ENCODE measurements around the gene DST. TPM values are rescaled to one million over a fixed set of nuclear protein-coding genes. Genes with fewer than 3 reads are reported as not detected.

The DST gene
- total and polyA plus RNA-seq, 2 donors (not counting 1 experiment from before 2014, with no cell fraction given) = 78.6 to 670 TPM

DNA sequence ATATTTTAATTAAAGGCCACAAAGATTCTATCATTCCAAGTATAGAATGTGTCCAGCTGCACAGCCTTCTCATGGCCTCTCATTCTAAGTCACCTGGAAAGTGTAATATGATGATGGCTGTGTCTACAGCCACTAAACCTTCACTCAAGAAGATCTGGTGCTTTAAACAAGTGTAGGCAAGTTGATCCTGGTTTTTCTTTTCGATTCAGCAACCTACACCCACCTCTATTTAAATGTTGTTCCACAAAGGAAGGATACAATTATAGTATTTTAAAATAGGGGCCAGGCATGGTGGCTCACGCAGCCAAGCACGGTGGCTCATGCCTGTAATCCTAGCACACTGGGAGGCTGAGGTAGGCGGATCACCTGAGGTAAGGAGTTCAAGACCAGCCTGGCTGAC, 25.5 kb upstream of the DST start:
- H3K4me2 ChIP-seq (ENCODE audit: extremely low read depth, insufficient read depth, low read length) = no peak overlapping the region
- H3K9me3 ChIP-seq (ENCODE audit: control insufficient read depth, insufficient read depth, low read depth, low read length) = no peaks in the 10 kb centered on the region
- H2AFZ ChIP-seq (ENCODE audit: low read length) = no peak overlapping the region
- no peak overlapping the region for H3K27ac ChIP-seq (ENCODE audit: insufficient read depth, low read length)
- DNase-seq (ENCODE audit: low read depth in 2 of 2) = no peak
- H3K79me2 ChIP-seq (ENCODE audit: control insufficient read depth, insufficient read depth, low read length) = peaks cover 52% of the 10 kb centered on the region
- peaks cover 6% of the 10 kb centered on the region for H3K4me1 ChIP-seq (ENCODE audit: control insufficient read depth, extremely low read depth, insufficient read depth, low read length)
- no peak overlapping the region for H3K9ac ChIP-seq (ENCODE audit: insufficient read depth, low read length)
- H3K36me3 ChIP-seq (ENCODE audit: control insufficient read depth, insufficient read depth, low read length) = no peaks in the 10 kb centered on the region
- H3K27me3 ChIP-seq (ENCODE audit: control insufficient read depth, insufficient read depth, low read length) = no peaks in the 10 kb centered on the region
- no peak overlapping the region for H3K4me3 ChIP-seq (replicated peaks in 1 of 4; ENCODE audit: control extremely low read depth in 1 of 4, insufficient read depth in 1 of 4, low read depth in 3 of 4, low read length in 4 of 4)
- no peak for TF ChIP-seq EZH2 (IDR thresholded peaks at IDR 0.05; ENCODE audit: low read length, missing control alignments)
- TF ChIP-seq, protein P1, sequence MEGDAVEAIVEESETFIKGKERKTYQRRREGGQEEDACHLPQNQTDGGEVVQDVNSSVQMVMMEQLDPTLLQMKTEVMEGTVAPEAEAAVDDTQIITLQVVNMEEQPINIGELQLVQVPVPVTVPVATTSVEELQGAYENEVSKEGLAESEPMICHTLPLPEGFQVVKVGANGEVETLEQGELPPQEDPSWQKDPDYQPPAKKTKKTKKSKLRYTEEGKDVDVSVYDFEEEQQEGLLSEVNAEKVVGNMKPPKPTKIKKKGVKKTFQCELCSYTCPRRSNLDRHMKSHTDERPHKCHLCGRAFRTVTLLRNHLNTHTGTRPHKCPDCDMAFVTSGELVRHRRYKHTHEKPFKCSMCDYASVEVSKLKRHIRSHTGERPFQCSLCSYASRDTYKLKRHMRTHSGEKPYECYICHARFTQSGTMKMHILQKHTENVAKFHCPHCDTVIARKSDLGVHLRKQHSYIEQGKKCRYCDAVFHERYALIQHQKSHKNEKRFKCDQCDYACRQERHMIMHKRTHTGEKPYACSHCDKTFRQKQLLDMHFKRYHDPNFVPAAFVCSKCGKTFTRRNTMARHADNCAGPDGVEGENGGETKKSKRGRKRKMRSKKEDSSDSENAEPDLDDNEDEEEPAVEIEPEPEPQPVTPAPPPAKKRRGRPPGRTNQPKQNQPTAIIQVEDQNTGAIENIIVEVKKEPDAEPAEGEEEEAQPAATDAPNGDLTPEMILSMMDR (conservative IDR thresholded peaks at IDR 0.05 in 1 of 2, IDR thresholded peaks at IDR 0.05 in 1 of 2; ENCODE audit: low read depth in 1 of 2, low read length in 2 of 2) = no peak
- H4K20me1 ChIP-seq (ENCODE audit: control insufficient read depth, extremely low read depth, insufficient read depth, low read length) = no peaks in the 10 kb centered on the region

DNA sequence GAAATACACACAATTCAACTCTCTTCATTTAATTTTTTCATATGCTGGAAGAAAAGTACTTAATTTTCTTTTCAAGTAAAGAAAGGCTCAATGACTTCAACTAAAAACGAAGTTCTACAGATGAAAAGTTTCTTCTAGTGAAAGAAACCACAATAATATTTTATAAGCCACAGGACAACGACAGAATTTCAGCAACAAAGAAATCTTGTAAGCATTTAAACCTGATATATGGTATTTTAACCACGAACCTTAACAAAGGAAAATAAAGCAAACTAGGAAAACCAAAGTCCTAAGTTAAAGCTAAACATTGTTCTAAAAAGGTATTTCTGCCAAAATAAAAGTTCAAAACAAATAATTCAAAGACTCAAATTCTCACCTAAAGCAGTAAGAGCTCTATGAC, 24.6 kb upstream of the DST start:
- Histone ChIP-seq H2AFZ (ENCODE audit: low read length) (no peak overlapping the region), H3K4me1 (ENCODE audit: control insufficient read depth, extremely low read depth, insufficient read depth, low read length) (peaks cover 6% of the 10 kb centered on the region), H3K4me3 (replicated peaks in 1 of 4; ENCODE audit: control extremely low read depth in 1 of 4, insufficient read depth in 1 of 4, low read depth in 3 of 4, low read length in 4 of 4) (no peak overlapping the region), H3K9ac (ENCODE audit: insufficient read depth, low read length) (no peak overlapping the region), H3K79me2 (ENCODE audit: control insufficient read depth, insufficient read depth, low read length) (peaks cover 47% of the 10 kb centered on the region), H3K36me3 (ENCODE audit: control insufficient read depth, insufficient read depth, low read length) (no peaks in the 10 kb centered on the region), H4K20me1 (ENCODE audit: control insufficient read depth, extremely low read depth, insufficient read depth, low read length) (no peaks in the 10 kb centered on the region), H3K27ac (ENCODE audit: insufficient read depth, low read length) (no peak overlapping the region), H3K4me2 (ENCODE audit: extremely low read depth, insufficient read depth, low read length) (no peak overlapping the region), H3K9me3 (ENCODE audit: control insufficient read depth, insufficient read depth, low read depth, low read length) (no peaks in the 10 kb centered on the region), H3K27me3 (ENCODE audit: control insufficient read depth, insufficient read depth, low read length) (no peaks in the 10 kb centered on the region)
- TF ChIP-seq, protein P1 (conservative IDR thresholded peaks at IDR 0.05 in 1 of 2, IDR thresholded peaks at IDR 0.05 in 1 of 2; ENCODE audit: low read depth in 1 of 2, low read length in 2 of 2) = no peak
- no peak for TF ChIP-seq EZH2 (IDR thresholded peaks at IDR 0.05; ENCODE audit: low read length, missing control alignments)
- peak in 1 of 2 donors; percentile 58 for DNase-seq (ENCODE audit: low read depth in 2 of 2)

DNA sequence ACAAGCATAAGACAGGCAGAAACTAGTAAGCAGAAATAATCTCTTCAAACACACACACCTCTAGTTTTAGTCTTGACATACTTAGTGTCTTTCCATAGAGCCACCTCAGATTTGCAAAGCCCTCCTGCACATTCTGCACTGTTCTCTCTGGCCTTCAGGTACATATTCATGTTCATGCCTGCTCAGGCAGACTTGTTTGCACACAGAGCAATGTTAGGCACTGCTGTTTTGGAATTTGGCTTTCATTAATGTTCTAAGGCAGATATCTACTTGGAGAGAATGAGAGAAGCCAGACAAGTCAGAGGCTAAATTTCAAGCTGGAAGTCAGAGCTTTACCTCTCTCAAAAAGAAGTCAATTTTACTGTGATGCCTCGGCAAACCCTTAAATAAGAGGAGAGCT, 21.3 kb upstream of the DST start:
- Histone ChIP-seq H4K20me1 (ENCODE audit: control insufficient read depth, extremely low read depth, insufficient read depth, low read length) (no peaks in the 10 kb centered on the region), H3K4me2 (ENCODE audit: extremely low read depth, insufficient read depth, low read length) (no peak overlapping the region), H3K4me3 (replicated peaks in 1 of 4; ENCODE audit: control extremely low read depth in 1 of 4, insufficient read depth in 1 of 4, low read depth in 3 of 4, low read length in 4 of 4) (no peak overlapping the region), H3K9me3 (ENCODE audit: control insufficient read depth, insufficient read depth, low read depth, low read length) (no peaks in the 10 kb centered on the region), H3K27ac (ENCODE audit: insufficient read depth, low read length) (no peak overlapping the region), H3K9ac (ENCODE audit: insufficient read depth, low read length) (no peak overlapping the region), H3K27me3 (ENCODE audit: control insufficient read depth, insufficient read depth, low read length) (no peaks in the 10 kb centered on the region), H3K4me1 (ENCODE audit: control insufficient read depth, extremely low read depth, insufficient read depth, low read length) (peaks cover 2% of the 10 kb centered on the region), H2AFZ (ENCODE audit: low read length) (no peak overlapping the region), H3K79me2 (ENCODE audit: control insufficient read depth, insufficient read depth, low read length) (peaks cover 50% of the 10 kb centered on the region), H3K36me3 (ENCODE audit: control insufficient read depth, insufficient read depth, low read length) (peaks cover 2% of the 10 kb centered on the region)
- TF ChIP-seq, protein P1 (conservative IDR thresholded peaks at IDR 0.05 in 1 of 2, IDR thresholded peaks at IDR 0.05 in 1 of 2; ENCODE audit: low read depth in 1 of 2, low read length in 2 of 2) = no peak
- no peak for DNase-seq (ENCODE audit: low read depth in 2 of 2)
